ENCODE data around the gene SYMPK.

Gene SYMPK

GRCh38 chr19:45902651-45903625 lies 40.0 kb upstream of the SYMPK start (continued):
- TF ChIP-seq PATZ1 (tag by site-specific recombination; IDR thresholded peaks at IDR 0.05) (peak; percentile 59; the same call in 1 of the 2 replicates), ZNF169 (tag by site-specific recombination; IDR thresholded peaks at IDR 0.05) (no peak), ZNF112 (tag by site-specific recombination; IDR thresholded peaks at IDR 0.05) (no peak), ZNF560 (tag by site-specific recombination; IDR thresholded peaks at IDR 0.05; ENCODE audit: borderline replicate concordance) (no peak), ZNF416 (tag by site-specific recombination; IDR thresholded peaks at IDR 0.05) (no peak), ZNF16 (tag by site-specific recombination; IDR thresholded peaks at IDR 0.05; ENCODE audit: low read depth) (no peak), ZNF239 (tag by site-specific recombination; IDR thresholded peaks at IDR 0.05) (no peak), ZNF624 (tag by site-specific recombination; IDR thresholded peaks at IDR 0.05) (no peak), ZNF48 (tag by site-specific recombination; IDR thresholded peaks at IDR 0.05) (no peak), ZNF132 (tag by site-specific recombination; IDR thresholded peaks at IDR 0.05; ENCODE audit: borderline replicate concordance) (no peak), ZBTB21 (tag by site-specific recombination; IDR thresholded peaks at IDR 0.05) (no peak), ZFP3 (tag by site-specific recombination; IDR thresholded peaks at IDR 0.05; ENCODE audit: low read depth) (no peak), YY1 (tag by site-specific recombination; IDR thresholded peaks at IDR 0.05) (no peak), PRDM6 (tag by site-specific recombination; IDR thresholded peaks at IDR 0.05) (no peak), ZNF266 (tag by site-specific recombination; IDR thresholded peaks at IDR 0.05; ENCODE audit: low read depth) (no peak), ZNF140 (tag by site-specific recombination; IDR thresholded peaks at IDR 0.05) (no peak), SP7 (tag by site-specific recombination; IDR thresholded peaks at IDR 0.05) (peak; percentile 31), ZNF837 (tag by site-specific recombination; IDR thresholded peaks at IDR 0.05) (no peak), ZNF341 (tag by site-specific recombination; IDR thresholded peaks at IDR 0.05; ENCODE audit: low read depth) (peak; percentile 90), ZBTB8A (tag by site-specific recombination; IDR thresholded peaks at IDR 0.05) (no peak), ZNF548 (tag by site-specific recombination; IDR thresholded peaks at IDR 0.05) (no peak), ZNF302 (tag by site-specific recombination; IDR thresholded peaks at IDR 0.05; ENCODE audit: low read depth) (no peak), IKZF3 (tag by site-specific recombination; IDR thresholded peaks at IDR 0.05) (peak; percentile 79), ZBTB20 (tag by site-specific recombination; IDR thresholded peaks at IDR 0.05) (peak; percentile 38; the same call in 1 of the 2 replicates), ZNF18 (tag by site-specific recombination; IDR thresholded peaks at IDR 0.05) (no peak), AEBP2 (tag by site-specific recombination; IDR thresholded peaks at IDR 0.05; ENCODE audit: borderline replicate concordance) (no peak), ZNF221 (tag by site-specific recombination; IDR thresholded peaks at IDR 0.05; ENCODE audit: borderline replicate concordance) (no peak), INSM2 (tag by site-specific recombination; IDR thresholded peaks at IDR 0.05) (no peak), TRIM28 (IDR thresholded peaks at IDR 0.05; ENCODE audit: borderline replicate concordance, low read length) (no peak), ZNF639 (tag by site-specific recombination; IDR thresholded peaks at IDR 0.05) (no peak)

Data from HEK293 (cell line).